ES-I3 (cell line): Measurements from ENCODE around the gene SNRNP70.

Experiments used
- H3K36me3 ChIP-seq: 2 replicates; pipeline ENCODE4 v1.6.1; 2013; ENCODE audit warnings: mild to moderate bottlenecking, low read length, control low read depth, moderate library complexity; ENCODE audit not compliant: insufficient read depth
- H3K4me1 ChIP-seq: 2 replicates; pipeline ENCODE4 v1.6.1; 2013; ENCODE audit warnings: mild to moderate bottlenecking, control low read depth, low read length; ENCODE audit not compliant: insufficient read depth
- H3K9ac ChIP-seq: 2 replicates; pipeline ENCODE4 v1.6.1; 2013; ENCODE audit warnings: low read depth, mild to moderate bottlenecking, low read length, moderate library complexity
- H3K9me3 ChIP-seq: 2 replicates; pipeline ENCODE4 v1.6.1; 2013; ENCODE audit warnings: mild to moderate bottlenecking, low read length, moderate library complexity; ENCODE audit not compliant: control insufficient read depth, insufficient read depth

Gene SNRNP70

DNA sequence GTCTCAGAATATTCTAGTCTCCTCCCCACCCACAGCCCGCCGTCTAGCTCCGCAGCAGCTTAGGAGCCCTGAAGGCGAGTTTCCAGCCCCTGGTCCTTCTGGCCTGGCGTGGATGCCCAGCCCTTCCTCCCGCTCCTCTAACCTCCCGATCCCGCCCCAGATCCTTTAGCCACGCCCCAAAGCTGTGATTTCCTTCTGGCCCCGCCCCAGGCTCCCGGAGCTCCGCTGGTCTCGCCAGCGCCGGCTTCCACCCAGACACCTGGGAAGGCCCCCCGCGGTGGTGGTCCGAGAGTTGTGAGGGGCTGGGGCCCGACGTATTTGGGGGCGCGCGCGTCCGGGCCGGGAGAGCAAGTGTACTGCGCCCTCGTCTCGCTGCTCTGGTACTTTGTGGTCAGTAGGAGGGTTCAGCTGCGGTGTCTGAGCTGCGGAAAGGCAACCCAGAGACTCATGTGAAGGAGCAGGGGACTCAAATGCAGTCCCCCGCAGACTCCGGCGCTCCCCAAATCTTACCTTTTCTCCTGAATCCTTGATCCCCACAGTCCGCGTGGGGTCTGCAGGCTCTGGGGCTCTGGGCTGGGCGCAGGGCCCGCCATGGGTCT is 27.5 kb upstream of the SNRNP70 start, which contains the start of gene CGB7:
CGB7 (minus strand) TSS at position 114 of the 599 bp plus-strand sequence. CDS start 2,374 bp downstream, outside the sequence.
- Histone ChIP-seq H3K4me1 (no peaks in the 10 kb centered on the region), H3K9ac (peak within 1 kb of the TSS; percentile 78; the same call in 1 of the 2 replicates), H3K9me3 (no peaks in the 10 kb centered on the region), H3K36me3 (no peaks in the 10 kb centered on the region)

DNA sequence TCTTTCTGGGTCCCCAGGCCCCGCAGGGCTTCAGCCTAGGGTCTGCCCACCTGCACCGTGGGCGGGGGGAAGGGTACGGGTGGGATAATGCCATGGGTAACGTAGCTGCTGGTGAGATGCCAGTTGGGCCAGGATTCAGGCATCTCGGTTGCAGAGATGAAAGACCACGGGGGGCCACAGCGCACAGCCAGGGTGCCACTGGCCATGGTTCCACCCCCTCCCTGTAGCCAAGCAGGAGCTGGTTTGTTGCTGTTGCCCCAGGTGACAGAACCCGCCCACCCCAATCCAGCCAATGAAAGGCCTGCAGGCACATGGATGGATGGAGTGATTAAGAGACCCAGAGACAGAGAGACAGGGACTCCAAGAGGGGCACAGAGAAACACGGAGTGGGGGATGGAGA is 26.7 kb upstream of the SNRNP70 start:
- peaks cover 2% of the 10 kb centered on the region; the same call in 1 of the 2 replicates for H3K4me1 ChIP-seq

DNA sequence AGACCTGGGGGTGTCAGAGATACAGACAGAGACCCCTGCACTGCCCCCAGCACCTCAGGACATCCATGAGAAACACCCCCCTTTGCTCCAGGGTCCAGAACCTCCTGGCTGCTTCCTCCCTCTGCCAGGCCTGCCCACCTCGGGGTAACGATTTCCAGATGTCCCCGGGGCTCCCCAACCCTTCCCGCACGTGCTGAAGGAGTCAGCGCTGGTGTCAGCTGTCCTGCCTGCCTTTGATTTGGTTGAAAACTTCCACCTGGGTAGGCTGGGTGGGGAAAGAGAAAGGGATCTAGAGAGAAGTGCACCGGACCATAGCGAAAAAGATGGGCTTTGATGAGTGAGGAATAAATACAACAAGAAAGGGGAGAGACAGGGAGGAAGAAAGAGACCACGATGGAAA is 26.2 kb upstream of the SNRNP70 start:
- Histone ChIP-seq H3K9ac (no peak overlapping the region), H3K4me1 (peaks cover 7% of the 10 kb centered on the region; the same call in 1 of the 2 replicates), H3K36me3 (no peaks in the 10 kb centered on the region), H3K9me3 (no peaks in the 10 kb centered on the region)

More for the DNA sequence above, 26.7 kb upstream of the SNRNP70 start:
- no peaks in the 10 kb centered on the region for H3K9me3 ChIP-seq
- no peak overlapping the region; the same call in 1 of the 2 replicates for H3K9ac ChIP-seq
- H3K36me3 ChIP-seq = no peaks in the 10 kb centered on the region

DNA sequence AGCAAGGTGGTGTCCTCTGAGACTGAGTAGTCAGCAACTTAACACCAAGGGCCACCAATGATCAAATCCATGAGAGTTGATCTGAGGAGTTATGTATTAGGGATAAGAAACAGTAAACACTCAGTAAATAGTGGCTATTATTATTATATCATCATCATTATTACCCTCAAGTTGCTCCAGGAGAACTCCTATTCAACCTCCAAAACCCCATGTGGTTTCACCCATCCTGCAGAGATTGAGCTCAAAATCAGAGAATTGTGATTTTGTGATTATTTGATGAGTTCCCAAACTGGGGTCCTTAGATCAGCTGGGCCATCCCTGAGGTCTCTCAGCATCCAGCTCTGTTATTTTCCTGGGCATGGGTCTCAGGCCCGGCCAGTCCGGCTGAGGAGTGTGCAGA is 24.3 kb upstream of the SNRNP70 start:
- no peak overlapping the region for H3K9ac ChIP-seq
- H3K4me1 ChIP-seq = peaks cover 10% of the 10 kb centered on the region; the same call in 1 of the 2 replicates
- no peaks in the 10 kb centered on the region for H3K9me3 ChIP-seq
- no peaks in the 10 kb centered on the region for H3K36me3 ChIP-seq

DNA sequence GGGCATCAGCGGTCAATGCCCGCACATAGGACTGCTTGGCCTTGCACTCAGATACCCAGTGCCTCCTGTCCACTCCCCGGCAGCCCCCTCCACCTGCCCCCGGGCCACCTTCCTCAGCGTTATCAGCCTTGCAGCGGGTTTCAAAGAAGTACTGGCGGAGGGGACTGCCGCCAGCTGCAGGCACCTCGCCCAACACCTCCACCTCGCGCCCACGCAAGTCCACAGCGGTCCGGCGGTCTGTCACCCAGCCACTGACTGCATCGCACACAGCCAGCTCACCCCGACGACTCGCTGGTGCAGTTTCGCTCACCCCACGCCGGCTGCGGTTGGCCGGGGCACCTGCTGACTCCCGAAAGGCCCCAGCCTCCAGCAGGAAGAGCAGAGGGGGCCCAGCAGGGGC is 23.8 kb upstream of the SNRNP70 start:
- Histone ChIP-seq H3K4me1 (peaks cover 15% of the 10 kb centered on the region; the same call in 1 of the 2 replicates), H3K36me3 (no peaks in the 10 kb centered on the region), H3K9ac (no peak overlapping the region), H3K9me3 (no peaks in the 10 kb centered on the region)

DNA sequence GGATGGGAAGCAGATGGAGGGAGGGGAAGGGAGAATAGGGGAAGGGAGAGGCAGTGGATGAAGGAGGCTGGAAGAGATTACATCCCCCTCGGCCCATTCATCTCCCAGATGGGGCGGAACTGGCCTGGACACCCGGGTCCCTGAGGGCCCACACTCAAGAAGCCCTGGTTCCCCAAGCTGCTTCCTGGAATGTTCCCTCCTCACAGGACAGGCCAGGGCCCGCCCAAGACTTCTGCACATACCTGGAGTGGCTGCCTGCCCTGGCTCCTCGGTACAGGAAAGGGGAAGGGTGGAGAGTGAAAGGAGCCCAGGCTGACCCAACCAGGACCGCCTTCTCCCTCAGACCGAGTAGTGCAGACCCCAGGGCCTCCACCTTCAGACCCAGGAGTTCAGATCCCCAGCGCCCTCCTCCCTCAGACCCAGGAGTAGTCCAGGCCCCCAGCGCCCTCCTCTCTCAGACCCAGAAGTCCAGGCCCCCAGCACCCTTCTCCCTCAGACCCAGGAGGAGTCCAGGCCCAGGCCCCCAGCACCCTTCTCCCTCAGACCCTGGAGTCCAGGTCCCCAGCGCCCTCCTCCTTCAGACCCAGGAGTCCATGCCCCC is 21.1 kb upstream of the SNRNP70 start:
- Histone ChIP-seq H3K9me3 (no peaks in the 10 kb centered on the region), H3K36me3 (no peaks in the 10 kb centered on the region), H3K9ac (peak overlapping the region; percentile 35; the same call in 1 of the 2 replicates), H3K4me1 (peaks cover 15% of the 10 kb centered on the region; the same call in 1 of the 2 replicates)

DNA sequence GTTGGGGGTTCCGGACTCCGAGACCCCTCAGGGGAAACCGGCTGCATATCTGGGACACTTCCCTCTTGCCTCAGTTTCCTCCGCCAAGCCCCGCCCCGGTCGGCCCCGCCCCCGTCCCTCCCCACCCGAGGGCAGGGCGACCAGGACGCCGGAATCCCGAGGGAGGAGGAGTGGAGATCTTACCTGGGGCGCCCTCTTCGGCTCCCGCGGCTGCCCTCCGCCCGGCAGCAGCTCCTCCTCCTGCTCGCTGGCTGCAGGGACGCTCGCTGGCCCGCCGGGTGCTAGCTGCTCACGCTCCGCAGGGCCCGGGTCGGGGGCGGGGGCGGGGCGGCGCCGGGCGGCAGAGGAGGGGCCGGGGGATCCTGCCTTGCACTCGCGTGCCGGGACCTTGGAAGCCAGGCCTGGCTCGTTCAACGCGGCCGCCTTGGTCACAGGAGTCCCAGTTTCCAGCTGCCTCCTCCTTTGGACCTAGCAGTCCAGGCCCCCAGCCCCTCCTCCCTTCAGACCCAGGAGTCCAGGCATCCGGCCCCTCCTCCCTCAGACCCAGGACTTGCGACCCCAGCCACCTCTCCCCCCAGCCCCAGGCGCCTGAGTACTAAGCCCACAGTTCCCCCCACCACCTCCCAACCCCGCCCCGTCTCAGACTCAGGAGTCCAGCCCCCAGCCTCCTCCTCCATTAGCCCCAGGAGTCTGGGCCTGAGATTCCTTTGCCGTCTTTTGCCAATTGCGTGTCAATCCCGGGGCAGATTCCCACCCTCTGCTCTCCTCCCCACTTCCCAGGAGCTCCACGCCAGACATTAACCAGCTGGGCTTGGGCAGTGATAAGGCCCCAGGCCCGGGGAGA is 20.3 kb upstream of the SNRNP70 start, which contains the start of gene NTF4:
NTF4 (minus strand) TSS at position 51 of the 844 bp plus-strand sequence. CDS start 2,821 bp downstream, outside the sequence.
- no peaks in the 10 kb centered on the region for H3K9me3 ChIP-seq
- H3K9ac ChIP-seq = peak within 1 kb of the TSS; percentile 35; the same call in 1 of the 2 replicates
- H3K36me3 ChIP-seq = no peaks in the 10 kb centered on the region
- peaks cover 15% of the 10 kb centered on the region; the same call in 1 of the 2 replicates for H3K4me1 ChIP-seq

DNA sequence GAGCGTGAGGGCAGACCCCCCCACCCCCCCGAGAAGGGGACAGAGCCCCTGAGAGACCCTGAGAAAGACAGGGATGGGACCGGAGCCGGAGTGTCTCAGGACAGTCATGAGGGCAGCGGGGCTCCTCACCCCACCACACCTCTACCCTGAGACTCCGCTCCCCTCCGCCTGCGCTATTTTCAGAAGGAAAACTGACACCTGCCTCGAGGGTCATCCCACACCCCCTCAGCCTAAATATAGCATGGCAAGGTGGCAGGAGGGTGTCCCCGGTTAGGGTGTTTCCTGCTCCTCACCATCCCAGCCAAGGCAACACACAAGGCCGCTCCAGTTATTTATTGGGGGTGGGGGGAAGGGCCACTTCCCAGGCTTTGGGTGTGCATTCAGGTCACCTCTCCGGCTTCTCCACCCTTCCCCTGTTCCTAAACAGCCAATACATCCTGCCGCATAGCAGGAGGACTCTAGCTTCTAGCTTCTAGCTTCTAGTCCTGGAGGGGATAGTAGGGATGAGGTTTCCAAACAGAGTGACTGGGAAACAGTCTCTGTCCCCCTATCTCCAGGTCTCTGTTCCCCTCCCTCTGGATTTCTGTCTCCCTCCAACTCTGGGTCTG is 19.2 kb upstream of the SNRNP70 start:
- Histone ChIP-seq H3K9ac (peak overlapping the region; percentile 11; the same call in 1 of the 2 replicates), H3K4me1 (peaks cover 15% of the 10 kb centered on the region; the same call in 1 of the 2 replicates), H3K9me3 (no peaks in the 10 kb centered on the region), H3K36me3 (no peaks in the 10 kb centered on the region)

DNA sequence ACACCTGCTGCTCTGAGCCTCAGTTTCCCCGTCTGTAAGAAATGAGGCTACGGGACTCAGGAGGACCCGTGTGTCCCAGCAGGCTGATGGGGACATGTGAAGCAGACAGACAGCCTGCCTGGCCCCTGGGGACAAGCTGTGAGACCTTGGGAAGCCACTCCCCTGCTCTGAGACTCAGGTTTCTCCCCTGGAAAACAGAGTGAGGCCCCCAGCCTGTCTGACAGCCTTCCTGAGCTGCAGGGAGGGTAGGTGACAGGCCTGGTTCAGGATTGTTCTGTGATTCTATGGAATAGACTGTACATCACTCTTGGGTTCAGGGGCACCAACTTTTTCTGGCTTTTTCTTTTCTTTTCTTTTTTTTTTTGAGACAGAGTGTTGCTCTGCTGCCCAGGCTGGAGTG is 17.7 kb upstream of the SNRNP70 start:
- Histone ChIP-seq H3K4me1 (peaks cover 15% of the 10 kb centered on the region; the same call in 1 of the 2 replicates), H3K9ac (no peak overlapping the region), H3K9me3 (no peaks in the 10 kb centered on the region), H3K36me3 (no peaks in the 10 kb centered on the region)

DNA sequence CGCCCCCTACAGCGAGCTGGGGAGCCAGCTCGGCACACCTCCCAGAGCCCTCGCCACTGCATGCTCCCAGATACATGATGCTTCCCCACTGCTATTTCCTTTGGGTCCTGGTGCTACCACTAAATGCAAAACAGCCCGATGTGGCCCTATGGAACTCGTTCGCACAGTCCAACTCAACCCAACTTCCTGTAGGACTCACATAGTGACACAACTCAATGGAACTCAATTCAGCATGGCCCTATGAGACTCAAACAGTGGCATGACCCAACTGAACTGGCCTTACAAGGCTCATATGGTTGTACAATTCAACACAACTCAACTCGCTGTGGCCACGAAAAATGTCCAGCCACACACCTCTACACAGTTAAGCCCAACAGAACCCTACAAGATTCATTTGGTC is 16.2 kb upstream of the SNRNP70 start:
- H3K36me3 ChIP-seq = no peaks in the 10 kb centered on the region
- H3K9me3 ChIP-seq = no peaks in the 10 kb centered on the region
- H3K4me1 ChIP-seq = peaks cover 8% of the 10 kb centered on the region; the same call in 1 of the 2 replicates
- H3K9ac ChIP-seq = no peak overlapping the region

DNA sequence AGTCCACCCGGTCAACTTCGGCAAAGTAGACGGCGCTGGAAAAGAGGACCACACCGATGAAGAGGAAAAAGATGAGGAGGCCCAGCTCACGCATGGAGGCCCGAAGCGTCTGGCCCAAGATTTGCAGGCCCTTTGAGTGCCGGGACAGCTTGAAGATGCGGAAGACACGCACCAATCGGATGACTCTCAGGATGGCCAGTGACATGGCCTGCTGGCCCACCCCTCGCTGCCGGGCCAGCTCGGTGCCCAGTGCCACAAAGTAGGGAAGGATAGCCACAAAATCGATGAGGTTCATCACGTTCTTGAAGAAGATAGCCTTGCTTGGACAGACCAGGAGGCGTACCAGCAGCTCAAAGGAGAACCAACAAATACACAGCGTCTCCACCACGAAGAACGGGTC is 14.8 kb upstream of the SNRNP70 start:
- no peaks in the 10 kb centered on the region for H3K9me3 ChIP-seq
- no peak overlapping the region for H3K9ac ChIP-seq
- no peaks in the 10 kb centered on the region for H3K36me3 ChIP-seq
- peaks cover 6% of the 10 kb centered on the region; the same call in 1 of the 2 replicates for H3K4me1 ChIP-seq

DNA sequence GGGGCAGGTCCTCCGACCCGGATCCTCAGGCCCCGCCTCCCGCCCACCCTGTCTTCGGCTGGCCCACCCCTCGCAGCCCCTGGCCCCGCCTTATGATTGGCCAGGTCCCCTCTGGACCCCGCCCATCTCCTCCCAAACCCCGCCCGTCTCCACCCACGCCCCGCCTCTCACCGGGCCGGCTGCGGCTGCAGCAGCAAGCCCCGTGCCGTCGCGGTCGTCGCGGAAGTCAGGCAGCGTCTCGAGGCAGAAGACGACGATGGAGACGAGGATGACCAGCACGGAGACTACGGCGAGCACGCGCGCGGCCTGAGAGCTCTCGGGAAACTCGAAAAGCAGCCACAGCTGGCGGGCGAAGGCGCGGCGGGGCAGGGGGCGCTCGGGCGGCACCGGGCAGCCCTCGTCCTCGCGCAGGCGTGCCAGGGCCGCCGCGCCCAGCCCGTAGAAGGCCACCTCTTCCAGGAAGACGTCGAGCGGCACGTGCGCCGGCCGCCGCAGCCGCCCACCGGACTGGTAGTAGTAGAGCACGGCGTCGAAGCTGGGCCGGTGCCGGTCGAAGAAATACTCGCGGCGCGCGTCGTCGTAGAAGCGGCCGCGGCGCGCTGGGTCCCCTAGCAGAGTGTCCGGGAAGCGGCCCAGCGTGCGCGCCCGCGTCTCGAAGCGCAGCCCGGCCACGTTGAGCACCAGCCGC is 13.2 kb upstream of the SNRNP70 start:
- no peaks in the 10 kb centered on the region; the same call in 1 of the 2 replicates for H3K4me1 ChIP-seq
- H3K9ac ChIP-seq = peak overlapping the region; percentile 36
- H3K9me3 ChIP-seq = no peaks in the 10 kb centered on the region
- no peaks in the 10 kb centered on the region for H3K36me3 ChIP-seq

DNA sequence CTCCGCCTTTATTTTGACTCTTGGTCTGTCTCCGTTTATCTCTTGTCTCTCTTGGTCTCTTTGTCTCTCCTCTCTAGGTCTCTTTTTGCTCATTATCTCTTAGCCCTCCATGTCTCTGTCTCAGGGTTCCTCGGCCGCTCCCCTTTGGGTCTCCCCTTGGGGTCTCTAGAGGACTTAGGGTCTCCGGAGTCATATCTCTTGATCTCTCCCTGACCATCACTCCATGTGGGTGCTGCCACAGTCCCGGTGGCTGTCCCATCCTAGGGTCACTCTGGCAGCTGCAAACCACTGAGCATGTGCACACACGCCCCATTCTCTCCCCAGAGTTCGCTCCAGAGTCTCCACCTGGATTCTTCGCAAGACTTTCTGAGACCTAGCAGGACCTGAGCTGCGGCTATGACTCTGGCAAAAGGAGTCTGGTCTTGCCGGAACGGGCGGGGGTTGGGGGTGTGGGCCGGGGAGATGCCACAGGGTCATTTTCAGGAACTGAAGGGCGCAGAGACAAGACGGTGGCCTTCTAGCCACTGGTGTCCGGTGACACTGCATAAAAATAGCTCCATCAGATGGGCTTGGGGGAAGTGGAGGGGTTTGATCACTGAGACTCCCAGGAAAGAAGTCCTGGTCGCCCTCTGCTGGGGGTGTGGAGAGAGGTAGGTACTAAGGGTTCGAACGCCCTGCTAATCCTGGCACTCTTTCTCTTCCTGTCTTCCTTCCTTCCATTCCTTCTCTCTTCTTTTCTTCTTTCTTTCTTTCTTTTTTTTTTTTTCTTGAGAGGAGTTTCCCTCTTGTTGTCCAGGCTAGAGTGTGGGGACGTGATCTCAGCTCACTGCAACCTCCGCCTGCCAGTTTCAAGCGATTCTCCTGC is 11.5 kb upstream of the SNRNP70 start:
- Histone ChIP-seq H3K36me3 (no peaks in the 10 kb centered on the region), H3K9ac (no peak overlapping the region), H3K4me1 (no peaks in the 10 kb centered on the region; the same call in 1 of the 2 replicates), H3K9me3 (no peaks in the 10 kb centered on the region)
